GM21390 (cell line): ENCODE data around the gene GATD1.
A peak's percentile ranks its signal among the peaks of the same experiment; 100 is the strongest.
"Not testable (repeated sequence)": the region's sequence is repeated elsewhere in the genome, so short reads cannot be mapped to it uniquely, and the experiment has no call there.

Experiments used
- ATAC-seq: cut with Tn5 transposase; IDR thresholded peaks from one replicate; pipeline ENCODE4 v1.9.1; 2021; ENCODE audit not compliant: unreplicated experiment

The GATD1 gene

DNA sequence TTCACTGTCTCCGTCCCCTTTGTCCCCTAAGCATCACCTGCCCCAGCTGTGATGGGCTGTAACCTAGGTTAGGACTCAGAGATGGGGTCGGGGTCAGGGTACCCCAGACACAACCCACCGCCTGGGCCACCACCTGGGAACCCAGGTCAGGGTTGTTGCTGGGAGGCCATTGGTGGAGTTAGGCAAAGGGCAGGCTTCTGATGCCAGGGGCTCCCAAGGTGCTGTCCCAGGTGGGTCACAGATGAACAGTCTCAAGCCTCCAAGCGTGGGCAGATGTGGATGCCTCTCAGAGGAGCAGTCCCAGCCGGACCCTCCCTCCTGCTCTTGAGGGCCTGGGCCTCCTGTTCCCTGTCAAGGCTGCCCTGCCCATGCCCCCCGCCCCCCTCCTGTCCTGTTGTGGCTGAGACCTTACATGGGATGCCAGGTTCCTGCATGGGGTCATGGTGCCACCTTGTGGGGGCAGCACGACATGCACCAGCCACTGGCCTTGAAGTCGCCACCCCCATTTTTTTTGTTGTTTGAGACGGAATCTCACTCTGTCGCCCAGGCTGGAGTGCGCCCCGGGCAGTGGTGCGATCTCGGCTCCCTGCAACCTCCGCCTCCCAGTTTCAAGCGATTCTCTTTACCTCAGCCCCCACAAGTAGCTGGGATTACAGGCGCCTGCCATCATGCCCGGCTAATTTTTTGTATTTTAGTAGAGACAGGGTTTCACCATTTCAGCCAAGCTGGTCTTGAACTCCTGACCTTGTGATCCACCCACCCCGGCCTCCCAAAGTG is 12.1 kb downstream of the GATD1 start:
- ATAC-seq, result no peak

DNA sequence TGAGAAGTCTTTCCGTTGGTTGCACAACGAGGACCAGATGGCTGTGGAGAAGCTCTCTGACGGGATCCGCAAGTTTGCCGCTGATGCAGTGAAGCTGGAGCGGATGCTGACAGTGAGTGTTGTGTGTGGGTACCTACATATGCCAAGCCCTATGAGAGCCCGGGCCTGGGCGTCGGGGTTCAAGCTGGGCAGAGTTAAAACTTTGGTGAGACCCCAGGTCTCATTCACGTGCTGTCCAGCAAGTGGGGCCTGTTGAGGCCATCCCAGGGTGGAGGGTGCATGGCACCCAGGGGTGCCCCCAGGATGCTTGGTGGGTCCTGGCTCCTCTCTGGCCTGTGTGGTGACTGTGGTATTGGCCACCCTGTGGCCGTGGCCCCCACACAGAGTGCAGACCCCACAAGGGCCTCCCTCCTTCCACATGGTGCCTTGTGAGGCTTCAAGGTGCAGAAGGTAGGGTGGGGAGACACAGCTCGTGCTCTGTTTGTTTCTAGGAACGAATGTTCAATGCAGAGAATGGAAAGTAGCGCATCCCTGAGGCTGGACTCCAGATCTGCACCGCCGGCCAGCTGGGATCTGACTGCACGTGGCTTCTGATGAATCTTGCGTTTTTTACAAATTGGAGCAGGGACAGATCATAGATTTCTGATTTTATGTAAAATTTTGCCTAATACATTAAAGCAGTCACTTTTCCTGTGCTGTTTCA is 12.8 kb downstream of the GATD1 start:
- no peak for ATAC-seq

DNA sequence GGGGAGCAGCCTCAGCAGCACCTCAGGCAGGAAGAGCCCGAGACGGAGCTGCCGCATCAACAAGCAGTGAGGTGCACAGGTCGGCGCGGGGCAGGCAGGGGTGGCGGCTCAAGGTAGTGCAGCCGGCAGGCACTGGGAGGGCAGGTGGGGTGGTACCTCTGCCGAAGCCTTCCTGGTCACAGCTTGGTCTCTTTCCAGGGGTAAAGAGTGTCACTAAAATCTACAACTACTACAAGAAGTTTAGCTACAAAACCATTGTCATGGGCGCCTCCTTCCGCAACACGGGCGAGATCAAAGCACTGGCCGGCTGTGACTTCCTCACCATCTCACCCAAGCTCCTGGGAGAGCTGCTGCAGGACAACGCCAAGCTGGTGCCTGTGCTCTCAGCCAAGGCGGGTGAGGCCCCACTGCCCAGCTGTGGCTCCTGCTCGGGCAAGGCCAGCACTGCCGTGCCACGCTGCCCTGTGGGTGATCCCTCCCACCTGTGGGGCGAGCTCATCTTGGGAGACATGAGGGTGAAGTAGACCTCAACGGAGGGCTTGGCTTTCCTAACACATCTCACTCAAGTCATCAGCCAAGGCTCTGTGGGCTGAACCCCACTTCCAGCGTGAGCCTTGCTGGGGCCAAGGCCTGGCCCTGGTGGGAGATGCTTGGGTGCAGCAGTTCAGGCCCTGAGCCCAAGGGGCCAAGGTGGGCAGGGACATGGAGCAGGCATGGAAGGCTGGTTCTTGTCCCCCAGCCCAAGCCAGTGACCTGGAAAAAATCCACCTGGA is 13.6 kb downstream of the GATD1 start:
- no peak for ATAC-seq

DNA sequence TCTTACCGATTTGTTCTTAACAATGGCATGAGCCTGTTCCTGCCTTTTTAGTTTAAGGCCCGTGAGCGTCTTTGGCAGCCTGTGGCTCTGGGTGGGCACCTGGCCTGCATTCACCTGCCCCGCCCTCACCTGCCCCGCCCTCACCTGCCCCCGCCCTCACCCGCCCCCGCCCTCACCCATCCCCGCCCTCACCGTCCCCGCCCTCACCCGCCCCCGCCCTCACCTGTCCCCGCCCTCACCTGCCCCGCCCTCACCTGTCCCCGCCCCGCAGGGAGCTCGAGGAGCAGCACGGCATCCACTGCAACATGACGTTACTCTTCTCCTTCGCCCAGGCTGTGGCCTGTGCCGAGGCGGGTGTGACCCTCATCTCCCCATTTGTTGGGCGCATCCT is 14.2 kb downstream of the GATD1 start:
- ATAC-seq, result no peak

DNA sequence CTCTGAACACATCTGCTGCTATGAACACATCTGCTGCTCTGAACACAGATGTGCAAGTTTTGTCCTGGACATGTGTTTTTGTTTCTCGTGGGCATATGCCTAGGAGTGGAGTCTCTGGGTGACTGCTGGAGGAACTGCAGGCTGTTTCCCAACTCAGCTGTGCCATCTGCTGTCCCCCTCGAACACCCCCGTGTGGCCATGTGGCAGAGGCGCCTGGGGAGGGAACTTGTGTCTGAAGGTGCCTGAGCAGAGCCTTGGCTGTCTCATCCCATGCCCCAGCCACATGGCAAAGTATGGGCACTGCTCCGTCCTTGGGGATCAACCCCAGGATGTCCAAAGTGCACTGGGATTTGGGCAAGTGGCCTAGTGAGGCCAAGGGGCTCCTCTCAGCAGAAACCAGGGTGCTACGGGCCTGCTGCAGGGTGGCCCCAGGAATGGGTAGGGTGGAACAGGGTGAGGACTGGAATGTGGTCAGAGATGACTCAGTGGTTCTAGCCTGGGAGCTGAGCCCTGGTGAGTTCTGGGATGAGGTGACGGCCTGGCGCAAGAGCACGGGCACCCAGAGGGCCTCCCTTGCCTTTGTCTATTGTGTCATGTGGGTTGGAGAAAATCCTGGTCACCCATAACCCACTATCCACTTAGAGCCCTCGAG is 14.7 kb downstream of the GATD1 start:
- no peak for ATAC-seq

DNA sequence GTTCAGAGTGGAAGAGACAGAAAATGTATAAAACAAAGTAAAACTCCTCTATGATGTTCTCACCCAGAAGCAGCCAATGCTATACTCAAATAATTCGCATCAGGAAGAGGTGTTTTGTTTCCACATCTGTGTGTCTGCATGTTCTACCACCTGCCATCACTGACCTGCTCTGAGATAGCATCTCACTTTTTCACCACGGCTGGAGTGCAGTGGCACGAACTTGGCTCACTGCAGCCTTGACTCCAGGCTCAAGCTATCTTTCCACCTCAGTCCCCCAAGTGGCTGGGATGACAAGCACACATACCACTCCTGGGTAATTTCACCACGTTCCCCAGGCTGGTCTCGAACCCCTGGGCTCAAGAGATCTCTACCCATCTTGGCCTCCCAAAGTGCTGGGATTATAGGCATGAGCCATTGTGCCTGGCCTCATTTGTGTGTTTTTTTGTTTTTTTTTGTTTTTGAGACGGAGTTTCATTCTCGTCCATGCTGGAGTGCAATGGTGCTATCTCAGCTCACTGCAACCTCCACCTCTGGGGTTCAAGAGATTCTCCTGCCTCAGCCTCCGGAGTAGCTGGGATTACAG is 15.7 kb downstream of the GATD1 start:
- ATAC-seq, result no peak

DNA sequence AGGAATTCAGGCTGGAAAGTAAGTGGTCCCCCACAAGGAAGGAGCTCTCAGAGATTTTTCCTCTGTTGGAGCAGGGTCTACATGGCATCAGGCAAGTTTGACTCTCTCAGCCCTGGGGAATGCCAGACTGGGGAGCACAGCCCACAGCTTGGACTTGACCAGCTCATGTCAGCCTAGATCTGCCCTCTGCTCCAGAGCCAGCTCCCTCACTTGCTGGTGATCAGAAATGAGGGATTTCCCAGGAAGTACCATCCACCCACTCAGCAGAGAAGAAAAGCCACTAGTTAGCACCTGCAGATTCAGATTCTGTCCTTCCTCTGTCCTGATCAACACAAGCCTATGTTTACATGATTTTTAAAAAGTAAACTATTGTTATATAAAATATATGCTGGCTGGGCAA is 17.1 kb downstream of the GATD1 start:
- no peak for ATAC-seq

DNA sequence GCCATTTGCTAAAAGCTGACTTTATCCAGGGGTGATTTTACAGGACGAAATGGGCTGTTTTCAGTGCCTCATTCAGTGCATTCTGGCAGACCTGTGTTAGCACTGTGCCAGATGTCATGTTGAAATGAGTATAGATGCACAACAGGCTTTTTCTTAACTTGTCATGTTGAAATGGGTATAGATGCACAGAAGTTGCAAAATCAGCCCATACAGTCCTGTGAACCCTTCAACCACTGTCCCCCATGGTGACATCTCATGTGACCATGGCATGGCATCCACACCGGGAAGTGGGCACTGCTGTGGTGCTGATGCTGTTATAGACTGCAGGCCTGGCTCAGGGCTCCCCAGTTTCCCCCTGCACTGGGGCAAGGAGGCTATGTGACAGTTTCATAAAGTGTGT is 27.6 kb downstream of the GATD1 start:
- no peak for ATAC-seq

DNA sequence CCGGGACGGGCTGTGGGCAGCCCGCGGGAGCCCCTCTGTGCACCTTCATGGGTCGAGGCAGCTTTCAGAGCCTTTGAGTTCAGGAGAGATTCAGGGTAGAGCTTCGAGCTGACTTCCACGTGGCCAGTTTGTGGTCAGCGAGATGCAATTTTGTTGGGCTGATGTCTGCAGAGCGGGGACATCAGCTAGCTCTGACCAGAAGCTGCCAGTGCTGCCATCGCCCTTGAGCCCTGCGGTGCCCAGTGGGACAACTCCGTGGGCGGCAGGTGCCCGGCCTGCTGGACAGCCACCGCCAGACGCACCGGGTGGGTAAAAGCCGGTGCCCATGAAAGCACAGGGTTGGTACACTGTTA is 29.3 kb downstream of the GATD1 start:
- ATAC-seq, result peak; percentile 15

DNA sequence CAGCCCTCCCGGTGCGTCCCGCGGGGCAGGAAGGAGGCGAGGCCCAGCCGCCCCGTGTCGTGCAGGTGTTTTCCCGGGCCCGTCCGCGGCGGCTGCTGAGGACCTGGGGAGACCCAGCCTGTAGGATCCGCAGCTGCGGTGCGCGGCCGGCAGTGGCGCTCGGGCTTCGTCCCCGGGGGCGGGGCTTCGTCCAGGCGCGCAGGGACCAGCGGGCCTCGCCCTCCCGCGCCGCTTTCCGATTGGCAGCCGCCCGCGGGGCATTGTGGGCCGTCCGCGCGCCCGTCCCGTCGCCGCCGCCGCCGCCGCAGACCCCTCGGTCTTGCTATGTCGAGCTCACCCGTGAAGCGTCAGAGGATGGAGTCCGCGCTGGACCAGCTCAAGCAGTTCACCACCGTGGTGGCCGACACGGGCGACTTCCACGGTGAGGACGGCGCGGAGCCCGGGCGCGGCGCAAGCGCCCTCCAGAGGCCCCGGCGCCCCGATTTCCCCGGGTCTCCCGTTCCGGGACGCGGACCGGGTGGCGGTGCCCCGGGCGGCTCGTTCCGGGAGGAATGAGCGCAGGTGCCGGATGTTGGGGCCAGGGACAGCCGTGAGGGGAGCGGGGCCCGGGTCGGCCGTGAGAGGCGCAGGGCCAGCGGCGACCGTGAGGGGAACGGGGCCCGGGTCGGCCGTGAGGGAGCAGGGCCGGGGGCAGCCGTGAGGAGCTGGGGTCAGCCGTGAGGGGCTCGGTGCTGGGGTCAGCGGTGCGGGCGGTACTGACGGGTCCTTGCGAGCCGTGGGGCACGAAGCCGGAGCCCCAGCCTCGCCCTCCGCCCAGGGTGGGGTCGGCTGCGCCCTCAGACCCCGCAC is 29.9 kb downstream of the GATD1 start, which contains the start of gene TALDO1:
TALDO1 (plus strand) TSS at position 307 of the 849 bp plus-strand sequence; CDS start at position 325, 18 bp downstream.
- peak; percentile 87 for ATAC-seq

DNA sequence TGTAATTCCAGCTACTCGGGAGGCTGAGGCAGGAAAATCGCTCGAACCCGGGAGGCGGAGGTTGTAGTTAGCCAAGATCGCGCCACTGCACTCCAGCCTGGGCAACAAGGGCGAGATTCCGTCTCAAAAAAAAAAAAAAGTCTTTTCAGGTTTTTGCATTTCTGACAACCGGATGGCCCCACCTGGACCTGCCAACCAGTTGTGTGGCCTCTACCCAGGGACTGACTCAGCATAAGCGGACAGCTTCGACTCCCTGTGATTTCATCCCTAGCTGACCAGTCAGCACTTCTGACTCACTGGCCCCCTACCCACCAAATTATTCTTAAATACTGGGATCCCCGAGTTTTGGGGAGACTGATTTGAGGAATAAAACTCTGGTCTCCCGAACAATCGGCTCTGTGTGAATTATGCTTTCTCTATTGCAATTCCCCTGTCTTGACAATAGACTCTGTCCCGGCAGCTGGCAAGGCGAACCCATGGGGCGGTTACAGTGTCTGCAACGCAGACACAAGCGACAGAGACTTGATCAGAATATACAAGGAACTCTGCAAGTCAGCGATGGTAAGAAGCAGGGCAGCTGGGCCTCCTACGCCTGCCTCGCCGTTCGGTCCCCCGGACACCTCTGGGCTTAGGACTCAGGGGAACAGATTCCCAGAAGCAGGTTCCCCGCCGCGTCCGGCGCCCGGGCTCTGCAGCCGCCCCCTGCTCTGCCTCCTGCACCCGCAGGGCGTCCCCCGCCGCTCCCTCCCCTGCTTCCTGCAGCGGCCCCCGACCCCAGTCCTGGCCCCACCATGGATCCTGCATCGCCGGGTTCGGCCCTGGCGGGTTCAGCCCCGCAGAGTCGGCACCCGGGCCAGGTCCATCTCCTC is 30.8 kb downstream of the GATD1 start:
- ATAC-seq, result peak; percentile 33

DNA sequence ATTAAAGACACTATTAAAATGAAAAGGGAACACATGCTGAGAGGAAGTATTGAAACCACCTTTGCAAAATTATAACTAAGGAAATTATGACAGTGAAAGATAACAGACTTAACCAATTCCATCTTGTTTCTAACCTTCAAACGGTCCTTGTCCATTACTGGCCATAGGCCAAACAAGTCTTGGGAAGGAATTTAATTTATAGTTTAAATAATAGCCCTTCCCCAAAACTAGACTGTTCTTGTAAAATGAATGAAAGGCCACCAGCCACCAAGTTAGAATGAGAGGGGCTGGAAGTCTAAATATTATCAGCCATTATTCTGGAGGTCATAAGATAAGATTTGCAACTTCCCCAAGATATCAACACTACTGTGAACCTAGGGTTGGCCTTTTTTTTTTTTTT is 31.9 kb downstream of the GATD1 start:
- ATAC-seq, result no peak

DNA sequence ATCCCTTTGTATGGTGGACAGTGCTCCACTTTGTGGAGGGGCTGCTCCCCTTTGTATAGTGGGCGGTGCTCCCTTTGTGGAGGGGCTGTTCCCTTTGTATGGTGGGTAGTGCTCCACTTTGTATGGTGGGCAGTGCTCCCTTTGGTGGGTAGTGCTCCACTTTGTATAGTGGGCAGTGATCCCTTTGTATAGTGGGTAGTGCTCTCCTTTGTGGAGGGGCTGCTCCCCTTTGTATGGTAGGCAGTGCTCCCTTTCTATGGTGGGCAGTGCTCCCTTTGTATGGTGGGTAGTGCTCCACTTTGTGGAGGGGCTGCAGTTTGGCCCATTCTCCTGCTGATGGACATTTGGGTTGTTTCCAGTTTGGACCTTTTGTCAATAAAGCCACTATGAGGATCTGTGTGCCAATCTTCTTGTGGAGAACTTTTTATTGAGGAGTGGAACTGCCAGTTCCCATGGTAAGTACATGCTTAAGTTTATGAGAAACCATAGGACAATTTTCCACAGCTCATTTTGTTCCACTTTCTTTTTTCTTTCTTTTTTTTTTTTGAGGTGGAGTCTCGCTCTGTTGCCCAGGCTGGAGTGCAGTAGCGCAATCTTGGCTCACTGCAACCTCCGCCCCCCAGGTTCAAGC is 34.6 kb downstream of the GATD1 start:
- ATAC-seq, result no peak

DNA sequence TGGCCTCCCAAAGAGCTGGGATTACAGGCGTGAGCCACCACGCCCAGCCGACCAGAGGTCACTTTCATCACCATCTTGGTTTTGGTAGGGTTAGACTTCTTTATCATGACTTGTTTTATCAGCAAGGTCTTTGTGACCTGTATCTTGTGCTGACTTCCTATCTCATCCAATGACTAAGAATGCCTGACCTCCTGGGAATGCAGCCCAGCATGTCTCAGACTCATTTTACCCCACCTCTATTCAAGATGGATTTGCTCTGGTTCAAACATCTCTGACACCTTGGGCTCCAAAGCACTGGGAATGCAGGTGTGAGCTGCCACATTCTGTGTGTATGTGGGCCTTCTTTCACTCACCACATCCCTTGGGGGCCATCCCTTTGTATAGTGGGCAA is 35.1 kb downstream of the GATD1 start:
- ATAC-seq, result no peak

DNA sequence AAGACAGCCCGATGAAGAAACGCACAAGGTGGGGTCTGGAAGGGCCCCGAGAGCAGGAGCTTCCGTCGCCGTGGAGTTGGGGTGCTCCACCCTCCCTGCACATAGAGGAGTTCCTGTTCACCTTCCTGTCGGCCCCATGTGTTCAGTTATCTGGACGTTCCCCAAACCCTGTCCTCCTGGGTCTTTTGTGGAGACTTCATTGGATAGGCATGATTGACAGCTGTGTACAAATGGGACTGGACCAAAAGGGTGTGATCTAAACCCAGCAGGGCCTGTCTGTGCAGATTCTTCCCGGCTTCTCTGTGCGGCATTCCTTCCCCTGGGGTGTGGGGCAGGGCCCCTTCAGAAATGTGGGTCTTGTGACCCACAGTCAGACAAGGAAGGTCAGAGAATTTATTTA is 39.4 kb downstream of the GATD1 start:
- ATAC-seq, result not testable (repeated sequence)

DNA sequence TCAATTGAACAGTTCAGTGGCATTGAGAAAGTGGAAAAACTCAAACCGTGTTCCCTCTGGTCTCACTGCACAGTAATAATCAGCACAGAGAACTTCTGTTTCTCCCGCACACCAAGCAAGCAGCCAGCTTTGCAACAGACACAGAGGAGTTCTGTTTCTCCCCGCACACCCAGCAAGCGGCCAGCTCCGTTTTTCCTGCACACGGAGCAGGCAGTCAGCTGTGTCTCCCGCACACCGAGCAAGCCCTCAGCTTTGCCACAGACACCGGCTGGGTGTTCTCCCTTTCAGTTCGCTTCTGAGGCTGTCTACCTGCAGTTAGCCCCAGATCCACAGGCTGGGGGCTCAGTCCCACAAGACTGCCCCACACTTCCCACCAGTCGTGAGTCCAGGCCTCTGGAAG is 39.9 kb downstream of the GATD1 start:
- ATAC-seq, result no peak

DNA sequence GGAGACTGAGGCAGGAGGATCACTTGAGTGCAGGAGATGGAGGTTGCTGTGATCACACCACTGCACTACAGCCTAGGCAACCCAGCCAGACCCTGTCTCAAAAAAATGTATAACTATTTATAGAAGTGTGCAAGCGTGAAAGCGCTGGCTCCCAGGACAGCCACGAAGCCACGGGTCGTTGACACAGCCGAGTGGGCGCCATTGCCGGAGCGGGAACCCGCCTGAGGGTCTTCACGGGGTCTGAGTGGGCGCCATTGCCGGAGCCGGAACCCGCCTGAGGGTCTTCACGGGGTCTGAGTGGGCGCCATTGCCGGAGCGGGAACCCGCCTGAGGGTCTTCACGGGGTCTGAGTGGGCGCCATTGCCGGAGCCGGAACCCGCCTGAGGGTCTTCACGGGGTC is 42.7 kb downstream of the GATD1 start:
- ATAC-seq, result not testable (repeated sequence)

DNA sequence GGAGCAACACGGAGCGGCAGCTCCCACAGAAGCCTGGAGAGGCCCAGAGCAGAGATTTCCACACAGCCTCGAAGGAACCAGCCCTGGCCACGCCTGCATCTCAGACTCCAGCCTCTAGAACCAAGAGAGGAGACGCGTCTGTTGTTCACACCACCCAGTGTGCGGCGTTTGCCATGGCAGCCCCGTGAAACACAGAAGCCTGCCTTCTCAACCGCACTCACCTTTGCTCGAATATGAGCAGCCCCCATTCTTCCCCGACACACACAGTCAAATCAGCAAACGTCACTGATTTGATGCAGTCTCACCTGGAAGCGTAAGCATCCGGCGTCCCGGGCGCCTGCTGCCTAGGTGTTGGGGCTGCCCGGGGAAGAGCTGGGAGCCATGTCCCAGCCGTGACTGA is 44.2 kb downstream of the GATD1 start:
- ATAC-seq, result no peak
